Cardiac muscle cell (in vitro differentiated cells and primary cell): ENCODE results near the gene ZNF391. TPM values are rescaled to one million over a fixed set of nuclear protein-coding genes. Genes with fewer than 3 reads are reported as not detected.
"Not testable (repeated sequence)": the region's sequence is repeated elsewhere in the genome, so short reads cannot be mapped to it uniquely, and the experiment has no call there.

Experiments used
- DNase-seq, 2 donors: peaks; one replicate each; pipeline versions ENCODE4 v3.0.0 to v3.0.0-alpha.2; 2010 to 2017; ENCODE audit warnings: low read depth in 1 of 2, low spot score in 1 of 2
- H3K27ac ChIP-seq: fragments of 200-600 bp; sonication (generic); 2 replicates; pipeline ENCODE4 v1.5.1; 2016
- H3K27me3 ChIP-seq: fragments of 200-600 bp; sonication (generic); 2 replicates; pipeline ENCODE4 v1.6.0; 2016; ENCODE audit warnings: control low read depth
- H3K36me3 ChIP-seq: fragments of 200-600 bp; sonication (generic); 2 replicates; pipeline ENCODE4 v1.5.1; 2016; ENCODE audit warnings: control low read depth
- H3K4me1 ChIP-seq: fragments of 200-600 bp; sonication (generic); 2 replicates; pipeline ENCODE4 v1.8.1; 2017; ENCODE audit warnings: low read depth, mild to moderate bottlenecking, mixed run types
- H3K4me3 ChIP-seq: fragments of 200-600 bp; sonication (generic); 2 replicates; pipeline ENCODE4 v1.5.1; 2016; ENCODE audit warnings: mild to moderate bottlenecking
- H3K9me3 ChIP-seq: fragments of 200-600 bp; sonication (generic); 2 replicates; pipeline ENCODE4 v1.5.1; 2017; ENCODE audit warnings: low read depth, mild to moderate bottlenecking, control low read depth
- polyA plus RNA-seq: library from polyadenylated mRNA; unstranded; fragments of >200 nt; fragmentation: Nextera tagmentation; extraction: Ambion mirVana; gene quantifications from 2 replicates; pipeline ENCODE4 v1.2.1, GENCODE V29; 2016
- total RNA-seq: library from RNA; depleted of rRNA; stranded (reverse); fragments of >200 nt; gene quantifications from 2 replicates; pipeline ENCODE4 v1.2.3, GENCODE V29; 2016
- TF ChIP-seq, protein P1 (sequence below): IDR thresholded peaks from 2 replicates; pipeline ENCODE4 v1.5.1; 2012; ENCODE audit warnings: low read depth, mild to moderate bottlenecking, low read length

Gene ZNF391
- total and polyA plus RNA-seq, 2 experiments from 2014 or later: 5.4 to 12.9 TPM

DNA sequence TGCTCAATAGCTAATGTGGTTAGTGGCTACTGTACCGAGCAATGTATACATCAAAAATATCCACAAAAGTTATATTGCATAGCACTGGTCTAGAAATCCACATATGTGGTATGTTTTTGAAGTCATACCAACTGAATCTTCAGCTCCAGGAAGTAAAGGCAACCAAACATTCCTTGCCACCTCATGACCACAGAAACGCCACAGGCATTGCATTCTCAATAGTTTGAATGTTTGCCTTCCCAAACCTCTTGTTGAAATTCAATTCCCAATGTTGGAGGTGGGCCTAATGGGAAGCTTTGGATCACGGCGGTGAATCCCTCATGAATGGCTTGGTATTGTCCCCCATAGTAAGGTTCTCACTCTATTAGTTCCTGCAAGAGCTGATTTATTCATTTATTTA, 18.2 kb upstream of the ZNF391 start:
- Histone ChIP-seq H3K36me3 (no peaks in the 10 kb centered on the region), H3K4me1 (no peaks in the 10 kb centered on the region), H3K27ac (no peak overlapping the region), H3K4me3 (no peak overlapping the region), H3K27me3 (no peaks in the 10 kb centered on the region), H3K9me3 (no peaks in the 10 kb centered on the region)
- TF ChIP-seq, protein P1, sequence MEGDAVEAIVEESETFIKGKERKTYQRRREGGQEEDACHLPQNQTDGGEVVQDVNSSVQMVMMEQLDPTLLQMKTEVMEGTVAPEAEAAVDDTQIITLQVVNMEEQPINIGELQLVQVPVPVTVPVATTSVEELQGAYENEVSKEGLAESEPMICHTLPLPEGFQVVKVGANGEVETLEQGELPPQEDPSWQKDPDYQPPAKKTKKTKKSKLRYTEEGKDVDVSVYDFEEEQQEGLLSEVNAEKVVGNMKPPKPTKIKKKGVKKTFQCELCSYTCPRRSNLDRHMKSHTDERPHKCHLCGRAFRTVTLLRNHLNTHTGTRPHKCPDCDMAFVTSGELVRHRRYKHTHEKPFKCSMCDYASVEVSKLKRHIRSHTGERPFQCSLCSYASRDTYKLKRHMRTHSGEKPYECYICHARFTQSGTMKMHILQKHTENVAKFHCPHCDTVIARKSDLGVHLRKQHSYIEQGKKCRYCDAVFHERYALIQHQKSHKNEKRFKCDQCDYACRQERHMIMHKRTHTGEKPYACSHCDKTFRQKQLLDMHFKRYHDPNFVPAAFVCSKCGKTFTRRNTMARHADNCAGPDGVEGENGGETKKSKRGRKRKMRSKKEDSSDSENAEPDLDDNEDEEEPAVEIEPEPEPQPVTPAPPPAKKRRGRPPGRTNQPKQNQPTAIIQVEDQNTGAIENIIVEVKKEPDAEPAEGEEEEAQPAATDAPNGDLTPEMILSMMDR: no peak
- no peak for DNase-seq

DNA sequence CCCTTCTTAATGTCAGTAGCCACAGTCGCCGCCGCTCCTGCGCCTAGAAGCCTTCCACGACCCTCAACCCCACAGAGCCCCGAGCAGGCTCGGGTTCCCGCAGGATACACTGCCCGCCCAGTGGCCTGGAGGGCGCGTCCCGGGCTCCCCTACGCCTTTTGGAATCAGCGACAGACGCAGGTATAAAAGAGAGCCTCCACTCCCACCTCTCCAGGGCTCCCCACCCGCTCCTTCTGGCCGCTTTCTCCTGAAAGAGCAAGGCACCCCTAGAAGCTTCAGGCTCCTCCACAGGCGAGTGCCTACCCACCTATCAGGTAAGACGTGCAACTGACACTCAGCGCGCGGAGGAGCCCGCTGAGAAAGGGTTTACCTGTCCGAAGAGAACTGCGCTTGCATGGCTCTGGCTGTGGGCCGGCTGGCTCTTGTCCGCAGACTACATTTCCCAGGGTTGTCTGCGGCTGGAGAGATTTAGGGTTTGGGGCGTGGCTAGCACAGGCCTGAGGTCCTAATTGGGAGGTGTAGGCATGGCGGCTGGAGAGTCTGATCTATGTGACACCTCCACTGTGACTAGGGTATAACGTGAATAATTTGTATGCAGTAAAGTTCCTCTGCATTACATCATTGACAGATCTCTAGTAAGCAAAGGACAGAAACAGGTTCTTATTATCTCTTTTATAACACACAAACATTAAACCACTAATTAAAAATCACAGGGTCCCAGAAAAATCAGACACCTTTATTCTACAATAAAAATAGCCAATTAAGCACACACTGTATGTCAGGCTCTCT, 13.5 kb upstream of the ZNF391 start:
- no peaks in the 10 kb centered on the region for H3K36me3 ChIP-seq
- H3K27ac ChIP-seq: peak overlapping the region; percentile 3
- H3K27me3 ChIP-seq: no peaks in the 10 kb centered on the region
- TF ChIP-seq, protein P1: no peak
- H3K9me3 ChIP-seq: no peaks in the 10 kb centered on the region
- peak overlapping the region; percentile 76 for H3K4me3 ChIP-seq
- DNase-seq: peak; percentile 80 to 87
- no peaks in the 10 kb centered on the region for H3K4me1 ChIP-seq

DNA sequence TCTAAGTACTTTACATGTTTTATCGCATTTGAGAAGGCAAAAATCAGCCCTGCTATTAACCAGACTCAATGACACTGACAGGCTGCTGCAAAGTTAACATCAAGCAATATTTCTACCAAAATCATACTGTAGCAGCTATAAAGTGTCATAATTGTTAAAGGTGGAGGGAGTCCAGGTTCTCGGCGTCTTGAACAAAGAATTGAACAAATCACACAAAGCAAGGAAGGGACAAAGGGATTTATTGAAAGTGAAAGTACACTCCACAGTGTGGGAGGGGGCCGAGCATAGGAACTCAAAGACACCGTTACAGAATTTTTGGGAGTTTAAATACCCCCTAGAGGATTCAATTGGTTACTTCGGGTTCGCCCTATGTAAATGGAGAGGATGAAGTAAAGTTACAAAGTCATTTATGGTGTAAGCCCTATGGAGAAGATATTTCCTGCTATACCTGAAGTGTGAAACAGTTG, 12.9 kb upstream of the ZNF391 start:
- Histone ChIP-seq H3K4me1 (no peaks in the 10 kb centered on the region), H3K36me3 (no peaks in the 10 kb centered on the region), H3K27me3 (no peaks in the 10 kb centered on the region), H3K4me3 (peak overlapping the region; percentile 76), H3K27ac (no peak overlapping the region), H3K9me3 (no peaks in the 10 kb centered on the region)
- peak in 1 of 2 donors; percentile 13 for DNase-seq
- TF ChIP-seq, protein P1: peak; percentile 3

DNA sequence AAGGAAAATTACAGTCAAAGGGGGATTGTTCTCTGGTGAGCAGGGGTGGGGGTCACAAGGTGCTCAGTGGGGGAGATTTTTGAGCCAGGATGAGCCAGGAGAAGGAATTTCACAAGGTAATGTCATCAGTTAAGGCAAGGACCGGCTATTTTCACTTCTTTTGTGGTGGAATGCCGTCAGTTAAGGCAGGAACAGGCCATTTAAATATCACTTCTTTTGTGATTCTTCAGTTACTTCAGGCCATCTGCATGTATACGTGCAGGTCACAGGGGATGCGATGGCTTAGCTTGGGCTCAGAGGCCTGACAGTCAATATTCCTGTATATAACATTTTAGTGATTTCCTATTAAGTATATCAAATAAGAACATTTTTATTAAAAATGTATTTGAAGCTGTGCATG, 10.2 kb upstream of the ZNF391 start:
- H3K4me3 ChIP-seq, DNase-seq, H3K36me3 ChIP-seq, H3K4me1 ChIP-seq, H3K27me3 ChIP-seq, H3K9me3 ChIP-seq, H3K27ac ChIP-seq: not testable (repeated sequence)

DNA sequence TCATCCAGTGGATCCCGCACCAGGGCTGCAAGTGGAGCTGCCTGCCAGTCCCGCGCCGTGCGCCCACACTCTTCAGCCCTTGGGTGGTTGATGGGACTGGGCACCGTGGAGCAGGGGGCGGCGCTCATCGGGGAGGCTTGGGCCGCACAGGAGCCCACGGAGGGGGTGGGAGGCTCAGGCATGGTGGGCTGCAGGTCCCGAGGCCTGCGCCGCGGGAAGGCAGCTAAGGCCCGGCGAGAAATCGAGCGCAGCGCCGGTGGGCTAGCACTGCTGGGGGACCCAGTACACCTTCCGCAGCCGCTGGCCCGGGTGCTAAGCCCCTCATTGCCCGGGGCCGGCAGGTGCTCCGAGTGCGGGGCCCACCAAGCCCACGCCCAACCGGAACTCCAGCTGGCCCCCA, 7.6 kb upstream of the ZNF391 start:
- not testable (repeated sequence) for H3K27me3 ChIP-seq, H3K36me3 ChIP-seq, H3K27ac ChIP-seq, H3K4me1 ChIP-seq, H3K9me3 ChIP-seq, H3K4me3 ChIP-seq, DNase-seq

DNA sequence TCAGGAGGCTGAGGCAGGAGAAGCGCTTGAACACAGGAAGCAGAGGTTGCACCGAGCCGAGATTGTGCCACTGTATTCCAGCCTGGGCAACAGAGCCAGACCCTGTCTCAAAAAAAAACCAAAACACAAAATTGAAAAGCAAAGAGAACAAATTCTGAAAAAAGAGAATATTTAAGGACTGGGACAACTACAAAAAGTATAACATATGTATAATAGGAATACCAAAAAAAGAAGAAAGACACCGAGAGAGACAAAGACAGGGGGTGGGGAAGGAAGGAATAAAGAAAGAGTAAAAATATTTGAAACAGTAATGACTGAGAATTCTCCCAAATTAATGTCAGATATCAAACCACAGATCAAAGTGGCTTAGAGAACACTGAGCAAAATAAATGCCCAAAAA, 5.5 kb upstream of the ZNF391 start:
- H3K9me3 ChIP-seq: no peaks in the 10 kb centered on the region
- TF ChIP-seq, protein P1: no peak
- H3K36me3 ChIP-seq: no peaks in the 10 kb centered on the region
- H3K4me1 ChIP-seq: no peaks in the 10 kb centered on the region
- H3K4me3 ChIP-seq: no peak overlapping the region
- no peak for DNase-seq
- no peak overlapping the region for H3K27ac ChIP-seq
- H3K27me3 ChIP-seq: peaks cover 7% of the 10 kb centered on the region
